Gastrocnemius medialis (tissue), 4 donors: ENCODE measurements around the gene LIPF. TPM values are rescaled to one million over a fixed set of nuclear protein-coding genes. Genes with fewer than 3 reads are reported as not detected.
"Not testable (repeated sequence)": the region's sequence is repeated elsewhere in the genome, so short reads cannot be mapped to it uniquely, and the experiment has no call there.

ENCODE experiments used
- ATAC-seq, 2 donors: fragments of 150-250 bp; one replicate each; pipeline ENCODE4 v1.9.1; 2016
- DNase-seq, 2 donors: peaks; one replicate each; pipeline ENCODE4 v3.0.0-alpha.2; 2019
- H3K27ac ChIP-seq, 4 donors: fragments of 200-600 bp; sonication (generic); 1 replicate in 1 of 4; 2 replicates in 3 of 4; pipeline ENCODE4 v1.5.1; 2016 to 2018; ENCODE audit warnings: mild to moderate bottlenecking in 2 of 4, moderate library complexity in 1 of 4
- H3K27me3 ChIP-seq, 3 donors: fragments of 200-600 bp; sonication (generic) in 2 of 3; 1 replicate in 1 of 3; 2 replicates in 2 of 3; pipeline versions ENCODE4 v1.5.1 to v1.6.0; 2016 to 2019; ENCODE audit warnings: mild to moderate bottlenecking in 1 of 3, moderate library complexity in 1 of 3
- H3K36me3 ChIP-seq, 2 donors: fragments of 200-600 bp; sonication (generic) in 1 of 2; one replicate each; pipeline ENCODE4 v1.5.1; 2017 to 2018
- H3K4me1 ChIP-seq, 2 donors: fragments of 200-600 bp; sonication (generic) in 1 of 2; one replicate each; pipeline ENCODE4 v1.5.1; 2016 to 2017; ENCODE audit warnings: mild to moderate bottlenecking in 2 of 2
- H3K4me3 ChIP-seq, 4 donors: fragments of 200-600 bp; sonication (generic) in 3 of 4; 1 replicate in 1 of 4; 2 replicates in 3 of 4; pipeline ENCODE4 v1.5.1; 2016 to 2019; ENCODE audit warnings: mild to moderate bottlenecking in 2 of 4
- H3K9me3 ChIP-seq, 3 donors: fragments of 200-600 bp; sonication (generic) in 2 of 3; 1 replicate in 1 of 3; 2 replicates in 2 of 3; pipeline ENCODE4 v1.5.1; 2016 to 2019
- CTCF ChIP-seq, 5 experiments: fragments of 450-650 bp in 3 of 5; fragments of 200-600 bp in 2 of 5; sonication (generic) in 2 of 5; IDR thresholded peaks in 4 of 5; conservative IDR thresholded peaks in 1 of 5; 1 replicate in 4 of 5; 2 replicates in 1 of 5; pipeline ENCODE4 v1.5.1; 2016 to 2019; ENCODE audit warnings: antibody characterized with exemption in 5 of 5, mild to moderate bottlenecking in 3 of 5, moderate library complexity in 3 of 5
- POLR2A ChIP-seq, 2 donors: fragments of 450-650 bp; IDR thresholded peaks; one replicate each; pipeline ENCODE4 v1.6.1; 2017; ENCODE audit warnings: antibody characterized with exemption in 2 of 2, mild to moderate bottlenecking in 2 of 2, moderate library complexity in 2 of 2
- in situ Hi-C, 4 donors: fragments of 200-750 bp; cut with MboI; loops; one replicate each; pipeline versions ENCODE4 v1.15.0 to v1.8.0; 2017; ENCODE audit warnings: low sequenced_read_pairs in 4 of 4
- intact Hi-C: fragments of 100-400 bp; cut with DNase I; formaldehyde crosslinking; loops from one replicate; pipeline ENCODE4 v1.15.1; 2023; ENCODE audit warnings: low total_unique reads
- total RNA-seq, 4 donors: library from RNA; depleted of rRNA; stranded (reverse); fragments of >200 nt; gene quantifications; one replicate each; pipeline versions ENCODE4 v1.1.0 to v1.2.3, GENCODE V29; 2016

Gene LIPF
- total RNA-seq, 4 donors from 2014 or later = 0.36 TPM; not detected in 3

GRCh38 chr10:88702848-88703597 is 38.8 kb downstream of the LIPF start:
- ATAC-seq = no peak
- Histone ChIP-seq H3K36me3 (no peaks in the 10 kb centered on the region), H3K4me1 (no peaks in the 10 kb centered on the region), H3K4me3 (no peak overlapping the region), H3K9me3 (no peaks in the 10 kb centered on the region), H3K27ac (no peak overlapping the region), H3K27me3 (no peaks in the 10 kb centered on the region)
- in situ Hi-C loops (no loop called here), intact Hi-C loops (no loop called here)
- TF ChIP-seq CTCF (IDR thresholded peaks at IDR 0.05 in 4 of 5, conservative IDR thresholded peaks at IDR 0.05 in 1 of 5) (no peak), POLR2A (IDR thresholded peaks at IDR 0.05) (no peak)
- DNase-seq = no peak

- intact Hi-C loops (no loop called here), in situ Hi-C loops (no loop called here)
- ATAC-seq (no peak), DNase-seq (no peak)
- H3K9me3 ChIP-seq = no peaks in the 10 kb centered on the region
- H3K4me1 ChIP-seq = peaks cover 0 to 3% of the 10 kb centered on the region in 2 donors
- H3K27ac ChIP-seq = no peak within 1 kb of the TSS
- H3K4me3 ChIP-seq = no peak within 1 kb of the TSS
- no peaks in the 10 kb centered on the region for H3K36me3 ChIP-seq
- H3K27me3 ChIP-seq = no peaks in the 10 kb centered on the region
- TF ChIP-seq POLR2A (IDR thresholded peaks at IDR 0.05) = no peak
- TF ChIP-seq CTCF (IDR thresholded peaks at IDR 0.05 in 4 of 5, conservative IDR thresholded peaks at IDR 0.05 in 1 of 5) = no peak
These were observed 41.7 kb downstream of the LIPF start, which contains the start of gene LIPK for GRCh38 chr10:88705958-88706357. Gene LIPK (plus strand): TSS chr10:88706249. CDS start chr10:88724544, 18,295 bp downstream.

GRCh38 chr10:88707429-88708155 is 43.4 kb downstream of the LIPF start:
- H3K9me3 ChIP-seq = no peaks in the 10 kb centered on the region
- in situ Hi-C loops (no loop called here), intact Hi-C loops (no loop called here)
- DNase-seq (no peak), ATAC-seq (no peak)
- H3K27ac ChIP-seq = no peak overlapping the region
- no peak overlapping the region for H3K4me3 ChIP-seq
- peaks cover 0 to 3% of the 10 kb centered on the region in 2 donors for H3K4me1 ChIP-seq
- no peaks in the 10 kb centered on the region for H3K27me3 ChIP-seq
- no peak for TF ChIP-seq POLR2A (IDR thresholded peaks at IDR 0.05)
- no peak for TF ChIP-seq CTCF (IDR thresholded peaks at IDR 0.05 in 4 of 5, conservative IDR thresholded peaks at IDR 0.05 in 1 of 5)
- no peaks in the 10 kb centered on the region for H3K36me3 ChIP-seq

- H3K4me1 ChIP-seq, H3K4me3 ChIP-seq, intact Hi-C loops, DNase-seq, H3K36me3 ChIP-seq, H3K27me3 ChIP-seq, ATAC-seq, in situ Hi-C loops, H3K9me3 ChIP-seq, H3K27ac ChIP-seq: not testable (repeated sequence)
These were observed 45.1 kb downstream of the LIPF start for GRCh38 chr10:88709361-88709760.

- intact Hi-C loops (no loop called here), in situ Hi-C loops (no loop called here)
- H3K36me3 ChIP-seq = no peaks in the 10 kb centered on the region
- H3K27me3 ChIP-seq = no peaks in the 10 kb centered on the region
- H3K27ac ChIP-seq = no peak overlapping the region
- no peaks in the 10 kb centered on the region for H3K4me1 ChIP-seq
- TF ChIP-seq CTCF (IDR thresholded peaks at IDR 0.05 in 4 of 5, conservative IDR thresholded peaks at IDR 0.05 in 1 of 5) (no peak), POLR2A (IDR thresholded peaks at IDR 0.05) (no peak)
- H3K4me3 ChIP-seq = no peak overlapping the region
- H3K9me3 ChIP-seq = no peaks in the 10 kb centered on the region
- no peak for ATAC-seq
- DNase-seq = no peak
These were observed 51.3 kb downstream of the LIPF start for GRCh38 chr10:88715517-88715916.
